Fibroblast of lung (primary cell): Measurements from ENCODE around the gene INTU. TPM values are rescaled to one million over a fixed set of nuclear protein-coding genes. Genes with fewer than 3 reads are reported as not detected.

Source experiments
- DNase-seq, 2 donors: peaks; one replicate each; pipeline versions ENCODE4 v3.0.0 to v3.0.0-alpha.2; 2010; ENCODE audit warnings: low read depth in 2 of 2
- H2AFZ ChIP-seq: 2 replicates; pipeline ENCODE4 v1.5.1; 2012; ENCODE audit warnings: low read length, control low read depth, inconsistent platforms
- H3K27ac ChIP-seq: 2 replicates; pipeline ENCODE4 v1.5.1; 2011; ENCODE audit warnings: low read length, control low read depth; ENCODE audit not compliant: insufficient read depth
- H3K27me3 ChIP-seq: 2 replicates; pipeline ENCODE4 v1.5.1; 2011; ENCODE audit warnings: mild to moderate bottlenecking, low read length; ENCODE audit not compliant: control insufficient read depth, insufficient read depth
- H3K36me3 ChIP-seq: 2 replicates; pipeline ENCODE4 v1.5.1; 2011; ENCODE audit warnings: low read length; ENCODE audit not compliant: control insufficient read depth, insufficient read depth
- H3K4me1 ChIP-seq: 2 replicates; pipeline ENCODE4 v1.5.1; 2011; ENCODE audit warnings: low read length; ENCODE audit not compliant: control insufficient read depth, insufficient read depth; ENCODE audit errors: extremely low read depth
- H3K4me2 ChIP-seq: 2 replicates; pipeline ENCODE4 v1.5.1; 2011; ENCODE audit warnings: low read length, control low read depth; ENCODE audit not compliant: insufficient read depth; ENCODE audit errors: extremely low read depth
- H3K4me3 ChIP-seq, 4 experiments: fragments of 200-600 bp in 1 of 4; sonication (generic) in 1 of 4; replicated peaks in 1 of 4; 2 replicates each; pipeline ENCODE4 v1.5.1; 2011 to 2016; ENCODE audit warnings: low read length in 4 of 4, low read depth in 3 of 4, mild to moderate bottlenecking in 3 of 4, control low read depth in 2 of 4, inconsistent platforms in 1 of 4, mixed read lengths in 1 of 4; ENCODE audit not compliant: insufficient read depth in 1 of 4; ENCODE audit errors: control extremely low read depth in 1 of 4
- H3K79me2 ChIP-seq: 2 replicates; pipeline ENCODE4 v1.5.1; 2012; ENCODE audit warnings: mild to moderate bottlenecking, low read length, inconsistent platforms; ENCODE audit not compliant: control insufficient read depth, insufficient read depth
- H3K9ac ChIP-seq: 2 replicates; pipeline ENCODE4 v1.5.1; 2011; ENCODE audit warnings: mild to moderate bottlenecking, low read length, control low read depth; ENCODE audit not compliant: insufficient read depth
- H3K9me3 ChIP-seq: 2 replicates; pipeline ENCODE4 v1.5.1; 2012; ENCODE audit warnings: low read depth, low read length; ENCODE audit not compliant: control insufficient read depth, insufficient read depth
- H4K20me1 ChIP-seq: 2 replicates; pipeline ENCODE4 v1.5.1; 2011; ENCODE audit warnings: low read length; ENCODE audit not compliant: control insufficient read depth, insufficient read depth; ENCODE audit errors: extremely low read depth
- CTCF ChIP-seq, 2 donors: IDR thresholded peaks in 1 of 2; conservative IDR thresholded peaks in 1 of 2; 1 replicate in 1 of 2; 2 replicates in 1 of 2; pipeline ENCODE4 v1.5.1; 2011 to 2012; ENCODE audit warnings: low read length in 2 of 2, control low read depth in 1 of 2, inconsistent platforms in 1 of 2, low read depth in 1 of 2, mild to moderate bottlenecking in 1 of 2
- EZH2 ChIP-seq: IDR thresholded peaks from 2 replicates; pipeline ENCODE4 v1.5.1; 2012; ENCODE audit warnings: low read length, control low read depth, mild to moderate bottlenecking; ENCODE audit errors: missing control alignments
- polyA plus RNA-seq, 2 donors: library from polyadenylated mRNA; depleted of rRNA in 1 of 2; stranded (reverse) in 1 of 2; unstranded in 1 of 2; fragments of >200 nt; gene quantifications; 2 replicates each; pipeline ENCODE4 v1.2.1, GENCODE V29; 2011 to 2012; ENCODE audit warnings: missing spikeins in 1 of 2
- total RNA-seq: library from RNA; depleted of rRNA; stranded (reverse); fragments of >200 nt; gene quantifications from 2 replicates; pipeline ENCODE4 v1.2.1, GENCODE V29; 2014

Gene INTU
- total and polyA plus RNA-seq, 2 donors (not counting 1 experiment from before 2014, with no cell fraction given) = 5.6 to 9.6 TPM

- H3K79me2 ChIP-seq = no peaks in the 10 kb centered on the region
- no peaks in the 10 kb centered on the region for H3K36me3 ChIP-seq
- H2AFZ ChIP-seq = no peak overlapping the region
- no peaks in the 10 kb centered on the region for H3K9me3 ChIP-seq
- H3K4me2 ChIP-seq = no peak overlapping the region
- no peaks in the 10 kb centered on the region for H3K4me1 ChIP-seq
- DNase-seq = no peak
- no peaks in the 10 kb centered on the region for H4K20me1 ChIP-seq
- H3K27ac ChIP-seq = no peak overlapping the region
- no peak overlapping the region for H3K9ac ChIP-seq
- TF ChIP-seq CTCF (conservative IDR thresholded peaks at IDR 0.05 in 1 of 2, IDR thresholded peaks at IDR 0.05 in 1 of 2; ENCODE audit: low read depth in 1 of 2, low read length in 2 of 2) (no peak), EZH2 (no peak)
- H3K4me3 ChIP-seq = no peak overlapping the region
- H3K27me3 ChIP-seq = no peaks in the 10 kb centered on the region
Observed at GRCh38 chr4:127771535-127772275, 138.9 kb downstream of the INTU start.

- no peaks in the 10 kb centered on the region for H3K9me3 ChIP-seq
- no peak overlapping the region for H3K27ac ChIP-seq
- H3K79me2 ChIP-seq = no peaks in the 10 kb centered on the region
- H2AFZ ChIP-seq = no peak overlapping the region
- no peaks in the 10 kb centered on the region for H3K36me3 ChIP-seq
- TF ChIP-seq CTCF (conservative IDR thresholded peaks at IDR 0.05 in 1 of 2, IDR thresholded peaks at IDR 0.05 in 1 of 2; ENCODE audit: low read depth in 1 of 2, low read length in 2 of 2) (no peak), EZH2 (no peak)
- no peak overlapping the region for H3K4me2 ChIP-seq
- DNase-seq = no peak
- H3K4me3 ChIP-seq = no peak overlapping the region
- H3K9ac ChIP-seq = no peak overlapping the region
- H3K27me3 ChIP-seq = no peaks in the 10 kb centered on the region
- no peaks in the 10 kb centered on the region for H3K4me1 ChIP-seq
- no peaks in the 10 kb centered on the region for H4K20me1 ChIP-seq
Observed at GRCh38 chr4:127772769-127773671, 140.3 kb downstream of the INTU start.

GRCh38 chr4:127775843-127776242, 143.1 kb downstream of the INTU start:
- no peak overlapping the region for H3K27ac ChIP-seq

More at GRCh38 chr4:127775843-127776242, 143.1 kb downstream of the INTU start:
- no peak overlapping the region for H3K9ac ChIP-seq
- H3K36me3 ChIP-seq = no peaks in the 10 kb centered on the region
- H3K4me1 ChIP-seq = no peaks in the 10 kb centered on the region
- H2AFZ ChIP-seq = no peak overlapping the region
- no peak overlapping the region for H3K4me3 ChIP-seq
- no peaks in the 10 kb centered on the region for H3K79me2 ChIP-seq
- H3K27me3 ChIP-seq = no peaks in the 10 kb centered on the region
- H3K4me2 ChIP-seq = no peak overlapping the region
- no peaks in the 10 kb centered on the region for H4K20me1 ChIP-seq
- H3K9me3 ChIP-seq = no peaks in the 10 kb centered on the region
- TF ChIP-seq EZH2 (no peak), CTCF (conservative IDR thresholded peaks at IDR 0.05 in 1 of 2, IDR thresholded peaks at IDR 0.05 in 1 of 2; ENCODE audit: low read depth in 1 of 2, low read length in 2 of 2) (no peak)
- DNase-seq = no peak
